ENCODE measurements around the gene LRRC36. TPM values are rescaled to one million over a fixed set of nuclear protein-coding genes. Genes with fewer than 3 reads are reported as not detected.

The LRRC36 gene
- total RNA-seq, 1 donor from 2014 or later = not detected

DNA sequence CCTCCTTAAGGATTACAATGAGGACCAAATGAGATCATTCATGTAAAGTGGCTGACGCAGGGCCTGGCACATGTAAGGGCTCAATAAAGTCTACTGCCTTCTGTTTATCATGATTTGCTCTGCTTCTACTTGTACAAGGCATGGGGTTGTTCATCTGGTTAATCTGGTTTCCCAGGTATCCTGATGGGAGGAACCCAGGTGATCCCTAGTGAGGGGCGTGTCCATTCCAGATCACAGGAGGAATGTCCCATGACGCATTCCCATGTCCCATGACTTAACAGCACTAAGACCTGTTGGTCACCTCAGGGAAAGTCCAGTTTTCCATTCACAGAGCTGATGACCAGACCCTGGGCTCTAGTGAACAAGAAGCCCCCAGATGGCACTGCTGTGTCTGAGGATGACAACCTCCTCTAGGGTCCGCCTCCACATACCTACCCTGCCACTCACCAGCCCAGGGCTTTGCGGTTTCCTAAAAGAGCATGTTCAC lies 78.2 kb downstream of the LRRC36 start:
- intact Hi-C loops (cut with micrococcal nuclease) = no loop called here
- TF ChIP-seq, protein P1, sequence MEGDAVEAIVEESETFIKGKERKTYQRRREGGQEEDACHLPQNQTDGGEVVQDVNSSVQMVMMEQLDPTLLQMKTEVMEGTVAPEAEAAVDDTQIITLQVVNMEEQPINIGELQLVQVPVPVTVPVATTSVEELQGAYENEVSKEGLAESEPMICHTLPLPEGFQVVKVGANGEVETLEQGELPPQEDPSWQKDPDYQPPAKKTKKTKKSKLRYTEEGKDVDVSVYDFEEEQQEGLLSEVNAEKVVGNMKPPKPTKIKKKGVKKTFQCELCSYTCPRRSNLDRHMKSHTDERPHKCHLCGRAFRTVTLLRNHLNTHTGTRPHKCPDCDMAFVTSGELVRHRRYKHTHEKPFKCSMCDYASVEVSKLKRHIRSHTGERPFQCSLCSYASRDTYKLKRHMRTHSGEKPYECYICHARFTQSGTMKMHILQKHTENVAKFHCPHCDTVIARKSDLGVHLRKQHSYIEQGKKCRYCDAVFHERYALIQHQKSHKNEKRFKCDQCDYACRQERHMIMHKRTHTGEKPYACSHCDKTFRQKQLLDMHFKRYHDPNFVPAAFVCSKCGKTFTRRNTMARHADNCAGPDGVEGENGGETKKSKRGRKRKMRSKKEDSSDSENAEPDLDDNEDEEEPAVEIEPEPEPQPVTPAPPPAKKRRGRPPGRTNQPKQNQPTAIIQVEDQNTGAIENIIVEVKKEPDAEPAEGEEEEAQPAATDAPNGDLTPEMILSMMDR (IDR thresholded peaks at IDR 0.05; ENCODE audit: borderline replicate concordance) = no peak

DNA sequence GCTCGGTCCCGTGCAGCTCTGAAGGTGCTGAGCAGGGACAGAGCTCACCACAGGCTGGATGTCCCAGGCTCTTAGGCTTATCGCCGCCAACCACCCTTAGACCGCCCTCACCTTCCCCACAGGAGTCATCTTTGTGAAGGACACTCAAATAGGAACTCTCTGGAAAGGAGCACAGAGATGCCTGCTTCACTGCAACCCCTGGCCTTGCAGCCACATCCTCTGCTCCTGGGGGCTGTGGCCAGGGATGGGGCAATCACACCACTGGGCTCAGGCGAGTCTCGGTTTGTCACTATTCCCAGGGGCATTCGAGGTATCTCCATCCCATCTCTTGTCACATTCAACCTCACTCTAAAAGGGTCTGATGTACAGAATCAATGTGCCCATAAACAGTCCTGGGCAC lies 78.7 kb downstream of the LRRC36 start:
- Histone ChIP-seq H3K27me3 (ENCODE audit: low read depth) (no peaks in the 10 kb centered on the region), H3K27ac (replicated peaks) (peak overlapping the region; percentile 77), H3K9me3 (replicated peaks) (no peaks in the 10 kb centered on the region), H3K4me1 (peaks cover 42% of the 10 kb centered on the region), H3K36me3 (no peaks in the 10 kb centered on the region), H3K4me3 (no peak overlapping the region)
- intact Hi-C loops (cut with micrococcal nuclease) = no loop called here
- TF ChIP-seq, protein P1 (IDR thresholded peaks at IDR 0.05; ENCODE audit: borderline replicate concordance) = no peak
- no peak for DNase-seq

More for the DNA sequence above, 78.2 kb downstream of the LRRC36 start:
- peak overlapping the region; percentile 77 for H3K27ac ChIP-seq (replicated peaks)
- H3K27me3 ChIP-seq (ENCODE audit: low read depth) = no peaks in the 10 kb centered on the region
- no peak for DNase-seq
- no peaks in the 10 kb centered on the region for H3K36me3 ChIP-seq
- no peak overlapping the region for H3K4me3 ChIP-seq
- no peaks in the 10 kb centered on the region for H3K9me3 ChIP-seq (replicated peaks)
- peaks cover 43% of the 10 kb centered on the region for H3K4me1 ChIP-seq

DNA sequence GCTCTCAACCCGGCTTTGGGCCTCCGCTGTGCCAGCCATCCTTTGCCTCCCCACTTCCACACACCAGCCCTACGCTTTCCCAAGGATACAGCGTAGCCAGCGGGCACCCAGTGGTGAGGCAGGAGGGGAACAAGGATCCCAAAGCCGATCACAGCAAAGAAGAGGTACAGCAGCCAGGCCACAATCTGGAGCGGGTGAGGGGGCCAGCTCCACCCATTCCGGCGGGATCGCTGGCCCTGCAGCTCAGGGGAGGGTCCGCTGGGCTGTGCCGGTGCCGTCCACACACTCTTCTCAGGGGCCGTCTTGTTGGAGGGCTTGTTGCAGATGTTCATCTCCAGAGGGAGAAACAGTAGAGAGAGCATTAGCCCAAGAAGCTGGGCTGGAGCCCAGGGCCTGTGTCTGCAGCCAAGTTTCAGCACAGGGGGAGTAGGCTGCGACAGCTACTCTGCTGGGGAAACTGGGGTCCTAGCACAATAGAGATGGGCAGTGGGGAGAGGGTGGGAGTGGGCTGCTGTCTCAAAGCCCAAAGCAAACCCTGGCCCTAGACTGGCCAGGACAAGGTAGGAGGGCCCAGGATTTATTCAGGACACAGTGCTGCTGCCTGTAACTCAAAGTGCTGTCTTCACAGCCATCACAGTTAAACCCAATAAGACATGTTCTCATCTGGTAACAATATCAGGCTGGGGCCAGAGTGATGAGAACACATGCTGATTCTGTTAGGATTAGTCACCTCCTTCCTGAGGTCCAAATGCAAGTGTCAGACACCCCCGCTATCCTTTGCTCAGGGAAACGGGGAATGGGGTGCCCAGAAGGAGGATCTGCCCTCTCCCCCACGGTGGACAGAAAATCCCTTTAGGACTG lies 79.7 kb downstream of the LRRC36 start:
- Histone ChIP-seq H3K36me3 (no peaks in the 10 kb centered on the region), H3K27ac (replicated peaks) (peak overlapping the region; percentile 77), H3K27me3 (ENCODE audit: low read depth) (no peaks in the 10 kb centered on the region), H3K4me1 (peaks cover 42% of the 10 kb centered on the region), H3K9me3 (replicated peaks) (no peaks in the 10 kb centered on the region), H3K4me3 (no peak overlapping the region)
- no peak for DNase-seq
- TF ChIP-seq, protein P1 (IDR thresholded peaks at IDR 0.05; ENCODE audit: borderline replicate concordance) = no peak
- intact Hi-C loops (cut with micrococcal nuclease) = no loop called here

DNA sequence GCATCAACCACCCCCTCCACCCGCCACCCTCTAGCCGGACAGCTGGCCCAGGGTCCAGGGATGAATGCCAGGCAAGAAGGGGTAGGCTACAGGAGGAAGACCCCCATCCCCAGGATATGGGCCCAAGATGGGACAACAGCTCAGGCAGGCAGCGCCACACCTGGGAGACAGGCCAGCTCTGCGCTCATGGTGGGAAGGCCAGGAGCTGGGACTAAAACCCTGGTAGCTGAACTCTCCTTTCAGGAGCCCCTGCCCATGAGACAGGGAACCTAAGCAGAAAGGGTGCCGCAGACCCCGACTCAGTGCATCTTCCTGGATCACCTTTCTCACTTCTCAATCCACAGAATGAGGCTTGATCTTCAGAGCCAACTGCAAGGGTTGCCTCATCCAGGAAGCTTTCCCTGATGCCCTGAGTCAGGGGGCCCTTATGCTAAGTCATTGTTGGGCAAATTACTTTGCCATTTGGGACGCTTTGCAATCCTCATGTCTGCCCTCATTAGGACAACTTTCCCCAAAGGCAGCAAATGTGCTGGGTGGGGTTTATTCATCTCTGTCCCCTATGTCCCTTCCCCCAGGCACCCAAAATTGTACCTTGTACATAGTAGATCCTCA lies 80.7 kb downstream of the LRRC36 start:
- TF ChIP-seq, protein P1 (IDR thresholded peaks at IDR 0.05; ENCODE audit: borderline replicate concordance) = no peak
- no peaks in the 10 kb centered on the region for H3K36me3 ChIP-seq
- no peaks in the 10 kb centered on the region for H3K27me3 ChIP-seq (ENCODE audit: low read depth)
- peaks cover 42% of the 10 kb centered on the region for H3K4me1 ChIP-seq
- intact Hi-C loops (cut with micrococcal nuclease) = no loop called here
- H3K4me3 ChIP-seq = no peak overlapping the region
- no peaks in the 10 kb centered on the region for H3K9me3 ChIP-seq (replicated peaks)
- peak overlapping the region; percentile 77 for H3K27ac ChIP-seq (replicated peaks)
- no peak for DNase-seq

DNA sequence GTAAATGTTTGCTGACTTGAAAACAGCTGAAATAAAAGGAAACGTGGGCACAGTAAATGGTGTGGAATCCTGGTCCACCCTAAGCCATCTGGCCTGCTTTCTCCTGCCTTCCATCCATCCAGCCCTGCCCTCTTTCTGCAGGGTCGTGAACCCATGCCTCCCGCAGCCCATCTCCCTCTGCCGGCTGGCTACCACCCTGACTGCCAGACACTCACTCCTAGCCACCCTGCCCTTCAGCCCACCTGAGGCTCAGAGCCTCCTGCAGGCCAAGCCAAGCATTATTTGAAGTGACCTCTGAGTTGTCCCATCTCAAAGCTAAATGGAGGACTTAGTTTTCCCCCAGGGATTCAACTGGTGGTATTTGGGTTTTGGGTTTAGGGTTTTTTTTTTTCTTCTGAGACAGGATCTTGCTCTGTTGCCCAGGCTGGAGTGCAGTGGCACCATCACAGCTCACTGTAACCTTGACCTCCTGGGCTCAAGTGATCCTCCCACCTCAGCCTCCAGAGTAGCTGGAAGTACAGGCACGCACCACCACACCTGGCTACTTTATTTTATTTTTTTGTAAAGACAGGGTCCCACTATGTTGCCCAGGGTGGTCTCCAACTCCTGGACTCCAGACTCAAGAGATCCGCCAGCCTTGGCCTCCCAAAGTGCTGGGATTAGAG lies 81.3 kb downstream of the LRRC36 start:
- H3K27ac ChIP-seq (replicated peaks) = no peak overlapping the region
- TF ChIP-seq, protein P1 (IDR thresholded peaks at IDR 0.05; ENCODE audit: borderline replicate concordance) = no peak
- intact Hi-C loops (cut with micrococcal nuclease) = no loop called here

More for the DNA sequence above, 81.3 kb downstream of the LRRC36 start:
- H3K27me3 ChIP-seq (ENCODE audit: low read depth) = no peaks in the 10 kb centered on the region
- no peaks in the 10 kb centered on the region for H3K9me3 ChIP-seq (replicated peaks)
- peaks cover 42% of the 10 kb centered on the region for H3K4me1 ChIP-seq
- H3K4me3 ChIP-seq = no peak overlapping the region
- no peaks in the 10 kb centered on the region for H3K36me3 ChIP-seq
- no peak for DNase-seq
